Activated effector memory CD4-positive, alpha-beta T cell treated with anti-CD3 and anti-CD28 coated beads, Interleukin-2, amount 50 U/mL, for 16 hours (primary cell): ENCODE measurements around the gene WFIKKN1.
A peak's percentile ranks its signal among the peaks of the same experiment; 100 is the strongest.
"Not testable (repeated sequence)": the region's sequence is repeated elsewhere in the genome, so short reads cannot be mapped to it uniquely, and the experiment has no call there.

Experiments
- DNase-seq: peaks from one replicate; pipeline ENCODE4 v3.0.0-alpha.2; 2020

The WFIKKN1 gene

DNA sequence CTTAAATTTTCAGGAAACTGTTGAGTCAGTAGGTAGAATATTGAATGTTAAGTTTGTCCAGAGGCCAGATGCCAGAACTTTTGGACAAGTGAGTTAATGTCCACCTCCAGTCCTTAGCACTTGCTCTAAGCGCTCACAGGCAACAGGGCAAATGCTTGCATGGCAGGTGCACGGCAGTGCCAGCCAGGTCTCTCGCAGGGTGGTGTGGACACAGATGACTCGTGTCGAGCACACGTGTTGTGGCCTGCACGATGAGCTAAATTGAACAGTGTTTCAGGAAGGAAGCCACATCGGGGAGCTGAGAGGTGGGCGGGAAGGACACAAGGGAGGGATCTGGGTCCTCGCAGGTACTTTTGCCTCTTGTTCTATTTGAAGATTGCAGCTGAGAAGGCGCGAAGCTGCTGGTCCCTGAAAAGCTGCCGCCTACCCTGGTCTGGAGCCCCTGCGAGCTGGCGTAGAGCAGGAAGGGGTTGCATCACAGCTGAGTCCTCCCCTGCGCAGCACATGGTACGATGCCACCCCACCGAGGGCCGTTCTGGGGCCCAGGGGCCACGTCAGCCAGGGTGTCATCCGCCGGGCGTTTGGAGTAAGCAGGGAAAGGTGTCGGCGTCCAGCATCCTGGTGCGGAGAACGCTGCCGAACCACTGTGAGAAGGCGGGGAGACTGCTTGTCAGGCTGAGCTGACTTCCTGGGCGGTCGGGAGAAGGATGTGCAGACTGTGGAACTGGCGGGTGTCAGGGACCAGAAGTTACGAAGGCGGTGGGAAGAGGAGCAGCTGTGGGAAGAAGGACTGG is 34.6 kb upstream of the WFIKKN1 start:
- DNase-seq, result no peak

DNA sequence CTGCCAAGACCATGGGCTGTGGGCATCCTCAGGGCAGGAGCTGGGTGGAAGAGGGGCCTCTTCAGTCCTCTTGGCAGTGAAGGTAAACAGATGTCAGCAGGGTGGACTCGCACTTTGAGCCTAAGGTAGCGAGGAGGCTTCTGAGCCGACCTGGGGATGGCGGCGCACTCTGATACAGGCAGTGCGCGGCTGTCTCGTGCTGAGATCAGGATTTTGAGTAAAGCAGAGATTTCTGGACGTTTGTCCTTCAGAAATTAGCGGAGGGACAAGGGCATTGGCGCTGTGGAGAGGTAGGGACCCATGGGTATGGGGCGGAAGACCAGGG is 34.1 kb upstream of the WFIKKN1 start:
- DNase-seq, result no peak

DNA sequence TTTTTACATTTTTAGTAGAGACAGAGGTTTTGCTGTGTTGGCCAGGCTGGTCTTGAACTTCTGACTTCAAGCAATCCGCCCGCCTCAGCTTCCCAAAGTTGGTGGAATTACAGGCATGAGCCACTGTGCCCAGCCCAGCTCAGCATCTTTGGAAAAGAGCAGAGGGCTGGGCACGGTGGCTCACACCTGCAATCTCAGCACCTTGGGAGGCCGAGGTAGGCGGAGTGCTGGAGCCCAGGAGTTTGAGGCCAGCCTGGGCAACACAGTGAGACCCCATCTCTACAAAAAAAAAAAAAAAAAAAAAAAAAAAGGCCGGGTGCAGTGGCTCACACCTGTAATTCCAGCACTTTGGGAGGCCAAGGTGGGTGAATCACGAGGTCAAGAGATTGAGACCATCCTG is 33.1 kb upstream of the WFIKKN1 start:
- DNase-seq, result not testable (repeated sequence)

DNA sequence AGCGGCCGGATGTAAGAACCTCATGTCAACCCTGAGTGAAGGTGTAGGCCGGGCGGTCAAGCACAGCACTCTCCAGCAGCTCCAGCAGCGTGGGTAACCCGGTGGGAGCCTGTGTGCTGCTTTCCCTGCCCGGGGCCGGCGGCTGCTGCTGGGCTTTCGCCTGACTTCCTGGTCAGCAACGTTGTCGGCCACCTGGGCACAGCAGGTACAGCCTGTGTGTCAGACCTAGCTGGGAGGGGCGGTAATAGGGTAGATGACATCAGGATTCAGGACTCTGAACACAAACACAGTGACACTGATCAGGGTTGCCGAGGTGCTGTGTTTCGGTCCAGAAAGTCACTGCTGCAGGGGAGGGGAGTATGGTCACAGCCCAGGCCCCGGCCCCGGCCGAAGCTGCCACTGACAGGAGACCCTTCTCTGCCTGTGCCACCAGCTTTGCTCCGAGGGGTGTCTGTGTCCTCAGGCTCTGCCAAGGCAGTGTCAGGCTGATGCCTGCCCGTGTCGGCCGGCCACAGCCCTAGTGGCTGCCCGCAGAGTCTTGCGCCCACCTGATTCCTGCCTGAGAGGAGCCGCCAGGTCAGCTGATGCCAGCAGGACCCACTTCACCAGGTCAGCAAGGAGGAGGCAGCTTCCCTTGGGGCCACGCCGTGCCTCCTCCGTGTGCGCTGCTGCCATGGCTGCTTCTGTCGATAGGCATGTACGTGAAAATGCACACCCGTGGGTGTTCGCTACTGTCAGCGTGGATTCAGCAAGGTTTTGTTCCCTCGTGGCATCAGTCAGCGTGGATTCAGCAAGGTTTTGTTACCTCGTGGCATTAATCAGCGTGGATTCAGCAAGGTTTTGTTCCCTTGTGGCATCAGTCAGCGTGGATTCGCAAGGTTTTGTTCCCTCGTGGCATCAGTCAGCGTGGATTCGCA is 31.7 kb upstream of the WFIKKN1 start:
- no peak for DNase-seq

DNA sequence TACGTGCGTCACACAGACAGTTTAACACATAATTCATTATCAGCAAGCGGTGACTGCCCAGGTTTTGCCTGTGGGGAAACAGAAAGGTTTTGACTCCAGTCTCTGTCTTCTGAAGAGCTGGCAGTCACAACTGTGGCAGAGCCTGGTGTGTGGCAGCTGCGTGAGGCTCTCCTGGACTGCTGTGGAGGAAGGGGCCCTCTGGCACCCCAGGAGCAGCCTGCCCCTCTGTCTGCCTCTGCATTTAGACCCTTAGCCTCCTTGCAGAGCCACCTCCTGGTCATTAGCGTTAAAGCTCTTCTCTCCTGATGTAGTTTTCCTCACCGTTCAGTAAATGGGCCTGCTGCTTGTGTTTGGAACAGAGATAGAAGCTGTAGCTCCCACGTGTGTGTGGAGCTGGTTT is 30.0 kb upstream of the WFIKKN1 start:
- DNase-seq, result no peak

DNA sequence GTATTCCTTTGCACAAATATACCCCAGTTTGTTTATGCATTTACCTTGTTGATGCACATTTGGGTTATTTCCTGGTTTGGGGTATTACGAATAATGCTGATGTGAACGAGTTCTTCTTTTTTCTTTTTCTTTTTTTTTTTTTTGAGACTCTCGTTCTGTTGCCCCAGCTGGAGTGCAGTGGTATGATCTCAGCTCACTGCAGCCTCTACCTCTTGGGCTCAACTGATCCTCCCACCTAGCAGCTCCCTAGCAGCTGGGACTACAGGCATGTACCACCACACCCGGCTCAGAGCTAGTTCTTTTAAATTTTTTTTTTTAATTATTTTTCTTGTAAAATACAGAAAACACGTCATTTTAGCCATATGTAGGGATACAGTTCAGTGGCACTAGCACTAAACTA is 26.9 kb upstream of the WFIKKN1 start:
- DNase-seq, result no peak

DNA sequence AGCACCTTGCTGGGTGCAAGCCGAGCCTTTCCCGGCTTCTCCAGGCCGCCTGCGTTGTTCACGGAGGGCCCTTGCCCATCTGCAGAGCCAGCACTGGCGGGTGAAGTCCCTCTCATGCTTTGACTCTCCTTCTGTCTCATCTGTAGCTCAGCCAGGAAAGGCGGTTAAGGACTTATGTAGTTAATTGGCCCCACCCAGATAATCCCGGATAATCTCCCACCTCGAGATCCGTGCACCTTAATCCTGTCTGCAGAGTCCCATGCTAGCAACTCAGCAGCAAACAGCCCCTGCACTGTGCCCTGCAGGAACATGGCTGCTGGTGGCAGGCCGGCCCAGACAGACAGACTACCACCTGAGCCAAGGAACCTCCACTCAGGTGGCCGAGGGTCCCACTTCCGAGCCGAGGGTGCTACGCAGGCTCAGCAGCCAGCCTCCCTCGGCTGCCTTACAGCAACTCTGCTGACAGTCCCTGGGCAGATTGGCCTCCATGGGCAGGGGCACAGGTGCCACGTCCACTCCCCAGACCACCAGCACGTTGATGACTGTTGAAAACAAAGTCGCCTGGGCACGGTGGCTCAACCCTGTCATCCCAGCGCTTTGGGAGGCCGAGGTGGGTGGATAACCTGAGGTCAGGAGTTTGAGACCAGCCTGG is 24.0 kb upstream of the WFIKKN1 start:
- DNase-seq, result no peak

DNA sequence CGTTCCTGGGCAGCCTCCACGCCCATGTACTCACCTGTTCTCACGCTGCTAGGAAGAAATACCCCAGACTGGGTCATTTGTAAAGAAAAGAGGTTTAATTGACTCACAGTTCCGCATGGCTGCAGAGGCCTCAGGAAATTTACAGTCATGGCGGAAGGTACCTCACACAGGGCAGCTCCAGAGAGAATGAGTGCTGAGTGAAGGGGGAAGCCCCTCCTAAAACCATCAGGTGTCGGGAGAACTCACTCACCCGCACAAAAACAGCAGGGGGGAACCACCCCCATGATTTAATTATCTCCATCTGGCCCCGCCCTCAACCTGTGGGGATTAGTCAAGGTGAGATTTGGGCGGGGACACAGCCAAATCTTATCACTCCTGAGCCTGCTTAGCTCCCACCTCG is 22.8 kb upstream of the WFIKKN1 start:
- no peak for DNase-seq

DNA sequence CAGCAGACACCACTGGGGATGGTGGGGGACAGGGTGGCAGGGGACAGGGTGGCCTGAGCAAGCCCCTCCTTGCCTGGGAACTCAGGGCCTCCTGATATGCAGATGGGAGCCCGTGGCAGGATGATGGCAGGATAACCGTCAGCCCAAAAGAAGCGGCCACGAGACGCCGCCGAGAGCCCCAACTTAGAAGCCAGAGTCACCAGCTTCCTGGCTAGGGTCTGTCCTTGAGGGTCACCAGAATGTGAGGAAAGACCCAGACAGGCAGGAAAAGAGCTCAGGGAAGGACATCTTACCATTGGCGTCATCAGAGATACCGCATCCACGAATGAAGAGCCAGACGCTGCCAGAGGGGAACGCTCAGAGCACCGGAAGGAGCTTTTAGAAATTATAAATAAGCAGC is 21.5 kb upstream of the WFIKKN1 start:
- no peak for DNase-seq

DNA sequence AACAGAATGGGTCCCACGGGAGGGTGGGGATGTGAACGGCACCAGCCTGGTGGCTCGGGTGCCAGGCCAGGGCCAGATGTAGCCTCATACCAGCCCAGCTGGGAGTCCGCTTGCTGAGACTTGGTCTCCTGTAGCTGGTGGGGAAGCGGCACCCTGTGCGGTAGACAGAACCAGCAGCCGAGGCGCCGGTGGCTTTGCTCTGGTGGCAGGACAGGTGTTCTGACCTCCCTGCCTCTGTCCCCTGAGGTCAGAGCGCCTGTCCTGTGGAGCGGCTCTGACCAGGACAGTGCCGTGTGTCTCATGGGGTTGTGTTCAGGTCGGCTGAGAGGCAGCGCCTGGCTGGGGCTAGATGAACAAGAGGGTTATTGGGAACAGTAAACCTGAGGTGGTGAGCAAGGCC is 20.8 kb upstream of the WFIKKN1 start:
- DNase-seq, result no peak

DNA sequence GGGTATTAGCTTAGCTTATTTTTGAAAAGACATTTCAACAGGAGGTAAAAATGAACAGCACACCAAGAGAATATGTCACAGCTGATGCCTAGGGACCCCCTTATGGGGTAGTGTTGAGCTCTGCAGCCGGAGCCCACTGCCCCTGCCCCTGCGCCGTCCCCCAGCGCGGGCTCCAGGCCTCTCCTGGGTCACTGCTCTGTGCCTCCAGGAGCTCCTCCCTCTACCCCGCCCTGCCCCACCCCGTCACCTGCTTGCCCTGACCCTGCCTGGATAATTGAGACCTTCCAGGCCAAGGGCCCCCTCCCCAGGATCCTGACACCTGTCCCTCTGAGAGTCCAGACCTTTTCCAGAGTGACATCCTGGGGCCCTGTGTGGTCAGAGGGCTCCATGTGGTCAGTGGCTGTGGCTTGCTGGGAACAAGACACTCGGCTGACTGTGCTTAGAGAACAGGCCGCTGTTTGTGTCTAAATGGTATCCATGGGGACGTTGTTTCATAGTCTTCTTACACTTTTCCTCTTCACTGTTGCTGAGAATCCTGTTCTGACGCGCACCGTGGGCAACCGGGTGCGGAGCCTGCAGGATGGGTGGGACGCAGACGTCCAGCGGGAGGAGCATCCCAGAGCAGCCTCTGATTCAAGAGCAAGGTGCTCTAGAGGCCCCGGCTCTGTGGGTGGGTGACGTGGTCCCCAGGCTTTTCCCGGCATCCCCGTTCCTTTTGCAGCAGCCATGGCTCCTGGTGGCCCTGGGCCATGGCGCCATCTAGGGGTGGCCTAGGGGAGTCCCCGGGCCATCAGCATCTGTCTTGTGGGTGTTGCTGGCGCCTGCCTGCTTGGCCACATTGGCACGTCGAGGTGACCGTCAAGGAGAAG is 20.0 kb upstream of the WFIKKN1 start:
- DNase-seq, result peak; percentile 83

DNA sequence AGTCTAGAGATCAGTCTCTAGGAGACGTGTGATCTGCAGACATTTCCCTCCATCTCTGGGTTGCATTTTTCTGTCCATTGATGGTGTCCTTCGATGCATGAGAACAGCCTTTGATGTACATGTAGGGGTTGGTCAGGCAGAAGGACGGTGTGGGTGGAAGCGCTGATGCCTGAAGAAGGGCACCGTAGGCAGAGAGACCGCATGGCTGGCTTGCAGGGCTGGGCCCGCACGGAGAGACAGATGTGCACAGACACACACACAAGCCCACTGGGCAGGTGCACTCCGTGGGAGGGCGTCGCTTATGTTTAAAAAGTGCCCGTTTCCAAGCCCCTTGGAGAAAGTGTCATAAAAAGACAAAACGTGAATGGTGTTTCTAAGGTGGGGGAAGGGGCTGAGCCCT is 15.7 kb upstream of the WFIKKN1 start:
- no peak for DNase-seq

DNA sequence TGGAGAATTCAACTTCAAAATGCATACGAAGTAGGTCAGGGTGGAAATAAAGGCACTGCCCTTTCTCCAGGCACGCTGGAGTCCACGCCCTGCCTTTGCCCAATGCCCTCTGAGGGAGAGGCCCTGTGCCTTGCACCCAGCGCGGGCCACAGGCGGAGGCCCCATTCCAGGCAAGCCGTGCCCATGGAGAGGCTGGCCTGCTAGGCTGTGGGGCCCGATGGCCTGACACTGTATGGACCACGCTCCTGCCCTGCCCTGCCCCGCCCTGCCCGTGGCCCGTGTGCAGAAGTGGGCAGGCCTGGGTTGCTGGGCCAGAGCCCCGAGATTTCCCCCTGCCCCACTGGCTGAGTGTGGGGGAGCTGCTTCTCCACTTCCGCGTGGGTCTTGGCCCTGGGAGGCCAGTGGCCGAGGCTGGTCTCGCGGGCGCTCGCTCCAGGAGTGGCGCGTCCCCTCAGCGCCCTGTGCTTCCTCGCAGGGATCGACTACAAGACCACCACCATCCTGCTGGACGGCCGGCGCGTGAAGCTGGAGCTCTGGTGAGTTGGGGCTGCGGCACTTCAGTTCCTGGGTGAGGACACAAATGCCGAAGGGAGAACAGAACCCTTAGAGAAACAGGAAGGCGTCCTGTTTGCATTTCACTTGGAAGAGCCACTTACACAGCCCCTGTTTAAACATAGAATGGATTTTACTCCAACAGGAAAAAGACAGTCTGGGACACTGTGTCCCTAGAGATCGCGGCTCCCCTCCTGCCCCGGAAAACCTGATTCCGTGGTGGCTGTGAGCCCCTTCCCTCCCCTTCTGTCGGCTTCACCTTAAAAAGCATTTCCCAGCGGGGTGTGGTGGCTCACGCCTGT is 13.8 kb upstream of the WFIKKN1 start:
- no peak for DNase-seq

DNA sequence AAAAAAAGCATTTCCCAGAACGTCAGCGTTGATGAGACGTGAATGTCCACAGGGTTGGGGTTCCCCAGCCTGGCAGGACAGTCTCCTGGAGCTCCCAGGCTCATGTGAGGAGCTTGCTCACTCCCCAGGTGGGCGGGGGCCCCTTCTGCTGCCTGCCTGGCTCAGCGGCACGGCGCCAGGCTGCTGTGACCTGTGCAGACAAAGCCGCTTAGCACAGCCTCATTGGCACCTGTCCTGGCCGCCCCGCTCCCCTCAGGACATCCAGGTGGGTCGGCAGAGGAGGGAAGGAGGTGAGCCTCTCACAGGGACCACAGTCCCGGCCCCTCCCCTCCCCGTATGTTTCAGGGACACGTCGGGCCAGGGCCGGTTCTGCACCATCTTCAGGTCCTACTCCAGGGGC is 12.9 kb upstream of the WFIKKN1 start:
- DNase-seq, result no peak

DNA sequence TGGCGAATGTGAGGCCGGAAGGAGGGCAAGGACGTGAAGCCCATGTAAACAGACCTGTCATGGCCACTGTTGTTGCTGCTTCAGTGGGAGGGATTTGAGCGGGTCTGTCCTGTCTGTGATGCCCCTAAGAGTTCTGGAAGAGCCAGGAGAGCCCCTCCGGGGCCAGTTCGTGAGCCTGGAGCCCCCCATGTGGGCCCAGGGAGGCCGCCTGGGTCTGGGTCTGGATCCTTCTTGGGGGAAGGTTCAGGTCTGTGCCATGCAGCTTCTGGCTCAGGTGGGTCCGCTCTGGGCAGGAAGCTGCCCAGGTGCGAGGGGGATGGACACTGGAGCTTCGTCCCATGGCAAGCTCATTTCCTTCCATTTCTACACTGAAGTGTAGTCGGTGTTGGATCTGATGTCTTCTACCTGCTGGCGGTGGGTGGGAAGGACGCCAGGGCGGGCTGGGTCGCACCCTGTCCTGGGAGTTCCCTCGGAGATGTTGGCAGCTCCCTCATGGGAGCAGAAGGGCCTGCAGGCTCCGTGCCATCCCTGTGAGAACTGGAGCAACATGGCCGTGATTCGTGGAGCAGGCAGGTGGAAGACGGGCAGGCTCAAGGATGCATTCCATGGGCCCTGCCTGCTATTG is 11.2 kb upstream of the WFIKKN1 start:
- no peak for DNase-seq

DNA sequence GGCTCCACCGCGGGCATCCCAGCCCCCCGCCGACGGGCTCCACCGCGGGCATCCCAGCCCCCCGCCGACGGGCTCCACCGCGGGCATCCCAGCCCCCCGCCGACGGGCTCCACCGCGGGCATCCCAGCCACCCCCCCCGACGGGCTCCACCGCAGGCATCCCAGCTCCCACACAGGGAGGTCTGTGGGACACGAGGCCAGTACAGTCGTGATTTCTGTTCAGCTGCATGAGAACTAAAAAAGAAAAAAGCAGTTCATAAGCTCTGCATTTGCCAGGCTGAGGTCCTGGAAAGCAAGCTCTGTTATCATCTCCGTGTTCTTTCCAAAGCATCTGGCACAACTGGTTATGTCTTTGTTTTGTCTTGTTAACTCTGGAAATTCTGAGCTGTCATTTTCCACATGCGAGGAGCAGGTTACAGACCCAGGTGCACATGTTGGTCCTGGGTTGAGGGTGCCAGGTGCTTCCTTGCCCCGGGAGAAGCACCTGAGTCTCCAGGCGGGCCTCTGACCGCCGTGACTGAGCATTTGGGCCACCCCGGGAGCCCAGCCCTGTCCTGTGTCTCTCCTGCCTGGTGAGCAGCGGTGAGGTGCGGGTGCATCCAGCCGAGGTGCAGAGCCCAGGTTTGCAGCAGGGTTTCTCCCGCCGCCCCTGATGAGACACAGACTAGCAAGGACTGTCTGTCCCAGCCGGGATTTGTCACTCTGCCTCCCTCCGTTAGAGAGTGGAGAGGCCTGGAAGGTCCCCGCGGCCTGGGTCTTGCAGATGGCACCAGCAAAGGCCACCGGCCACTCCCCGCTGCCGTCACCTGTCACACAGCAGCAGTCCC is 9.9 kb upstream of the WFIKKN1 start:
- no peak for DNase-seq

DNA sequence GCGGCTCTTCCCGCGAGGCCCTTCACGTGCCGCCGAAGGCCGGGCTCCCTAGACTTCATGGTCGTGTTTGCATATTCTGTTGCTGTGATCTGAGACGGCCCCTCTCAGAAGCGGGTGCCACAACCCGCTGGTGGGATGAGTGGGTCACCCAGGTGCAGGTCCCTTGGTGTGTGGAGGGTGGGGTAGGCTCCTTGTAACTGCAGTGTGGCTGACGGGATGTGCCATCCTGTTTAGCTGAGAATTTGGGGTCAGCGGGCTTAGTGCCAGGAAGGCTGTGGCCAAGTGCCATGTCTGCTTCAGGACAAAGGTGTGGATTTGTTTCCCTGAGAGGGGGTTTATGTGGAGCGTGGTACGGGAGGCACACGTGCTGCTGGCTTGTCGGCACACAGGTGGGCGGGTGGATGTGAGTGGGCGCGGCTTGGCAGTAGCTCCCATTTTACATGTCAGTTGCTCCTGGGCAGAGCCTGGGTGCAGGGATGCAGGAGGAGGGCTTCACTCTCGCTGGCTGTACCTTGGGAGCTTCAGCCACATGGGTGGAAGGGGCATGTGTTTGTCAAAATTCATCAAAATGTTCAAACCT is 9.2 kb upstream of the WFIKKN1 start:
- no peak for DNase-seq

DNA sequence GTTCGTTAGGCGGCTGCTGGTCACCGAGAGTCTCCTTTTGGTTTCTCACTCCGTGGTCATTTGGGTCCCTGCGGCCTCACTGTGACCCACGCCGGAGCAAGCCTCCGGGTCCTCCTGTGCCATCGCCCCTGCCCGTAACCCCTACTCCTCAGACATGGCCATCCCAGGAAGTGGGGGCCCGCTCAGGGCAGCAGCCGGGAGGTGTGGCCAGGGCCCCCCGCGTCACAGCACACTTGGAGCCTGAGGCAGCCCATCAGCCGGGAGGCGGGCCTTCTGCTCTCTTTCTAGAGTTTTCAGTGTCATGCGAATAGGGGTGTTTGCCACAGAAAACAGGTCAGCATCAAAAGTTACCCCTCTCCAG is 7.9 kb upstream of the WFIKKN1 start:
- DNase-seq, result no peak

DNA sequence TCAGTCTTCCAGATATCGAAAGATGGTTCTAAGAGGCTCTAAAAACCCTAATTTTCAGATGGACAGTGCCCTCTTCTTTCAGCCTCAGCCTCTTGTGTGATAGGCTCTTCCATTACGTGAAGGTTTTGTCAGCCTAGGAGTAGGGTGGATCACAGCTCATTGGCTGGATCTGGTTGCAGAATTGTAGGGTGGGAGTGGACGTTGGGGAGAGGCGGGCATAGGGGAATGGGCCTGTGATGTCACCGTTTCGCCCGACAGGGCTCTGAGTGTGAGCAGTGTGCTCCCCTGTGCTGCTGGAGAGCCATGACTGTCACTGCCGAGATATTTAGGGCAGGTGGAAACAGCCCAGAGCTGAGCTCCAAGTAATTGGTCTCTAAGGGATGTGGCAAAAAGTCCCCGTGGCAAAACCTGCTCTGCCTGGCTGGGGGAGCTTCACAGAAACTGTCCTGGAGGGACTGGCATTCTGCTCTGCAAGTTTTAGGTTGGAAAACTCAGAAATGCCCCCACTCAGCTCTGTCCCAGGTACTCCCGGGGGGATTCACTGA is 6.2 kb upstream of the WFIKKN1 start:
- DNase-seq, result no peak
